Heart left ventricle (tissue), 16 donors: Measurements from ENCODE around the gene SUCLA2. TPM values are rescaled to one million over a fixed set of nuclear protein-coding genes. Genes with fewer than 3 reads are reported as not detected.

Experiments
- ATAC-seq, 4 donors: fragments of 200-7000 bp; cut with Tn5 transposase; one replicate each; pipeline ENCODE4 v1.9.1; 2020 to 2022; ENCODE audit warnings: moderate library complexity in 4 of 4, mild to moderate bottlenecking in 3 of 4, moderate number of reproducible peaks in 1 of 4
- DNase-seq, 5 donors: peaks; one replicate each; pipeline ENCODE4 v3.0.0-alpha.2; 2020
- H3K27ac ChIP-seq, 12 donors: fragments of 200-600 bp; sonication (generic) in 4 of 12; one replicate each; pipeline versions ENCODE4 v1.5.0 to v1.8.0; 2016 to 2022; ENCODE audit warnings: mild to moderate bottlenecking in 2 of 12
- H3K27me3 ChIP-seq, 9 donors: fragments of 200-600 bp; sonication (generic) in 2 of 9; one replicate each; pipeline versions ENCODE4 v1.5.1 to v1.8.0; 2016 to 2022; ENCODE audit warnings: mild to moderate bottlenecking in 3 of 9
- H3K36me3 ChIP-seq, 9 donors: fragments of 200-600 bp; sonication (generic) in 2 of 9; one replicate each; pipeline versions ENCODE4 v1.5.0 to v1.8.0; 2018 to 2022; ENCODE audit warnings: mild to moderate bottlenecking in 2 of 9
- H3K4me1 ChIP-seq, 12 donors: fragments of 200-600 bp; sonication (generic) in 4 of 12; one replicate each; pipeline versions ENCODE4 v1.5.0 to v1.8.0; 2016 to 2022; ENCODE audit warnings: mild to moderate bottlenecking in 3 of 12
- H3K4me3 ChIP-seq, 12 donors: fragments of 200-600 bp; sonication (generic) in 4 of 12; one replicate each; pipeline versions ENCODE4 v1.5.0 to v1.8.0; 2017 to 2022; ENCODE audit warnings: mild to moderate bottlenecking in 9 of 12, moderate library complexity in 4 of 12
- H3K9me3 ChIP-seq, 12 donors: fragments of 200-600 bp; sonication (generic) in 4 of 12; one replicate each; pipeline versions ENCODE4 v1.5.0 to v1.8.0; 2016 to 2022; ENCODE audit warnings: mild to moderate bottlenecking in 1 of 12
- CTCF ChIP-seq, 12 donors: fragments of 200-600 bp; sonication (generic) in 4 of 12; IDR thresholded peaks; one replicate each; pipeline versions ENCODE4 v1.5.0 to v1.8.0; 2018 to 2022; ENCODE audit warnings: antibody characterized with exemption in 12 of 12, mild to moderate bottlenecking in 5 of 12
- POLR2A ChIP-seq, 2 donors: fragments of 450-650 bp; IDR thresholded peaks; one replicate each; pipeline ENCODE4 v1.6.1; 2017; ENCODE audit warnings: antibody characterized with exemption in 2 of 2, mild to moderate bottlenecking in 2 of 2, moderate library complexity in 2 of 2
- WGBS, 4 donors: extraction: QIAGEN DNeasy Blood & Tissue Kit in 2 of 4; methylation state at CpG; one replicate each; pipeline versions ENCODE4 v1.1.5 to v1.1.7; 2013 to 2018; 5-methylcytosine and 5-hydroxymethylcytosine counted together
- intact Hi-C, 10 donors: fragments of 100-400 bp; cut with DNase I; formaldehyde crosslinking; loops; one replicate each; pipeline versions ENCODE4 v1.11.1 to v1.14.2; 2022
- polyA plus RNA-seq, 2 donors: library from polyadenylated mRNA; stranded (reverse); fragments of 200-250 nt; gene quantifications; one replicate each; pipeline ENCODE4 v1.2.3, GENCODE V29; 2013
- total RNA-seq, 9 donors: library from RNA; depleted of rRNA in 2 of 9; stranded (reverse); fragments of >200 nt in 2 of 9; fragmentation: NEBNext Ultra II Directional in 3 of 9; extraction: Animal tissue kit (Norgen Biotek cat#: 25700) in 3 of 9; gene quantifications; one replicate each; pipeline versions ENCODE4 v1.1.0 to v1.2.4, GENCODE V29; 2016 to 2023
- donor health status: ischemic (EF 13 %, LVEDD 7.1; RV severe dilation, severe dysfunction).
- donor health status: healthy with polysubstance abuse.
- donor health status: DM: no; HTN: yes; CAD: no.
- donor health status: DM: no; HTN: no; CAD: no.
- donor health status: ischemic (EF 25% LVEDD 6.9; RV normal size, moderate dysfunction).
- donor health status: ischemic (EF 25% LVEDD 5.7; RV mildly dilated, moderate dysfunction).
- donor health status: healthy.
- donor health status: DM: yes; HTN: yes; CAD: no.
- donor health status: ischemic (EF 35%, LVEDD 5.7; RV mildly dilated, moderate dysfunction).
- donor health status: nonischemic (EF 11% LVEDD 7.7; RV severe dilation, severe dysfunction).
- donor health status: DM: yes; HTN: yes; CAD: no.
- donor health status: PGD.
- donor health status: ischemic (EF 29% LVEDD 5.4; RV normal size, mild dysfunction).
- donor health status: nonischemic (EF 23%, LVEDD 6.1; RV moderate dilation, normal function).

Gene SUCLA2
- total and polyA plus RNA-seq, 11 donors = 36.5 to 166 (median 122) TPM

DNA sequence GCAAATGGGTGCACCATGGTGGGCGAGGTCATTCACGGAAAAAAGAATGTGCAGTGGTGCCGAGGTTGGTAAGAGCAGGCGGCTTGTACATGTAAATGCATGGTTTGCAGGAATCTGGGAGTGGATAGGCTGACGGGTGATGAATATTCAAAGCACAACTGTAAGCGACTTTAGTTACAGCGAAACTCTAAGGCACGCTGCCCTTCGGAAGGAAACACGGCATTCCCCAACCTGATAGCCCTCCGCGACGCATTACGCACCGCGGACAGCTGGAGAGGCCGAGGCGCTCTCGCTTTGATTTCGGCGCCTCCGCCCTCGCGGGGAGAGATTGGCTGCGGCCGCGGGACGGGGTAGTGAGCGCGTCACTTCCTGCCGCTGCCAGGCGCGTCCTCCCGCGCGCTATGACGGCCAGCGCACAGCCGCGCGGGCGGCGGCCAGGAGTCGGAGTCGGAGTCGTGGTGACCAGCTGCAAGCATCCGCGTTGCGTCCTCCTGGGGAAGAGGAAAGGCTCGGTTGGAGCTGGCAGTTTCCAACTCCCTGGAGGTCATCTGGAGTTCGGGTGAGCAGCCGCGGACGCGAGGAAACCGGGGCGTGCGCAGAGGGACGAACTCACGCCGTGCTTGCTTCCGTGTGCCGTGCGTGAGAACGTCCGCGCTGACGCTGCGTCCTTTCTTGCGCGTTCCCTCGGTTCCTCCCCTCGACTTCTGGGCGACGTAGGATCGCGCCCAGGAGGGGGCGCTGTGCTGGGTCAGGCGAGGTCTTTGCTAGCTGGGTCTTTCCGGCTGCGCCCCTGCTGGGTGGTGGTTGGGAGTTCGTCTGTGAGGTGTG lies 36.5 kb upstream of the SUCLA2 start, which contains the start of gene NUDT15:
Gene NUDT15 (plus strand): TSS at position 381 of the 828 bp plus-strand sequence. CDS start 21 bp downstream, at position 402.
- 0 to 1% (median 0%) methylated on average over 45 to 82 of the region's 82 CpGs for WGBS, 4 donors
- DNase-seq (peak; percentile 93 to 96 (median 94)), ATAC-seq (peak; percentile 97 to 99 (median 99))
- intact Hi-C loops = loop anchor here in 4 of 10 donors (2.0 to 10.0 kb wide), 8 partner anchors 35 to 940 kb away; partner anchors contain the start of genes FNDC3A (in 2 of the 4), MED4 (in 2 of the 4), ITM2B (in 1 of the 4) and SUCLA2 (in 1 of the 4)
- H3K4me3 ChIP-seq = peak within 1 kb of the TSS; percentile 43 to 85 (median 71)
- TF ChIP-seq POLR2A (IDR thresholded peaks at IDR 0.05) (peak; percentile 7 to 79), CTCF (IDR thresholded peaks at IDR 0.05) (peak; percentile 91 to 100 (median 96))
- peaks cover 0 to 31% (median 14%) of the 10 kb centered on the region in 9 donors for H3K36me3 ChIP-seq
- H3K27ac ChIP-seq = peak within 1 kb of the TSS; percentile 78 to 99 (median 96)
- H3K9me3 ChIP-seq = no peaks in the 10 kb centered on the region
- H3K4me1 ChIP-seq = peaks cover 2 to 22% (median 12%) of the 10 kb centered on the region in 12 donors
- no peaks in the 10 kb centered on the region for H3K27me3 ChIP-seq

DNA sequence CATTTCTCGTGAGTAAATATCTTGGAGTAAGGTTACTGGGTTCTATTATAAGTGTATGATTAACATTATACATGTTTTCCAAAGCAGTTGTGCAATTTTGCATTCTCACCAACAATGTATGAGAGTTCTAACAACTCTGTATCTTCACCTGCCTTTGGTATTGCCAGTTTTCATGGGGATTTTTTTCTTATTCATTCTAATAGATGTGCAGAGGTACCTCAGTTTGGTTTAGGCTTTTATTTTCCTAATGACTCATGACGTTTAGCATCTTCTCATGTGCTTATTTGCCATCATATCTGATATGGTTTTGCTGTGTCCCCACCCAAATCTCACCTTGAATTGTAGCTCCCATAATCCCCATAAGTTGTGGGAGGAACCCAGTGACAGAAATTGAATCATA lies 28.8 kb upstream of the SUCLA2 start:
- WGBS, 4 donors = 47 to 95% (median 80%) methylated on average over 2 of the region's 2 CpGs
- H3K27ac ChIP-seq = no peak overlapping the region
- H3K4me1 ChIP-seq = no peaks in the 10 kb centered on the region
- TF ChIP-seq CTCF (IDR thresholded peaks at IDR 0.05) (no peak), POLR2A (IDR thresholded peaks at IDR 0.05) (no peak)
- DNase-seq (no peak), ATAC-seq (no peak)
- peaks cover 0 to 13% (median under 1%) of the 10 kb centered on the region in 9 donors for H3K36me3 ChIP-seq
- no peaks in the 10 kb centered on the region for H3K27me3 ChIP-seq
- intact Hi-C loops = loop anchor here in 2 of 10 donors (10.0 kb wide), 2 partner anchors 735 to 945 kb away; partner anchors contain the start of gene FNDC3A (in 1 of the 2)
- peaks cover 0 to 9% (median 2%) of the 10 kb centered on the region in 12 donors for H3K9me3 ChIP-seq
- H3K4me3 ChIP-seq = no peak overlapping the region

- ATAC-seq = no peak
- intact Hi-C loops = no loop called here
- H3K9me3 ChIP-seq = peaks cover 0 to 11% (median 2%) of the 10 kb centered on the region in 12 donors
- no peaks in the 10 kb centered on the region for H3K4me1 ChIP-seq
- DNase-seq = no peak
- peaks cover 0 to 13% (median 0%) of the 10 kb centered on the region in 9 donors for H3K36me3 ChIP-seq
- no peak overlapping the region for H3K27ac ChIP-seq
- H3K27me3 ChIP-seq = no peaks in the 10 kb centered on the region
- H3K4me3 ChIP-seq = no peak overlapping the region
- no peak for TF ChIP-seq POLR2A (IDR thresholded peaks at IDR 0.05)
- TF ChIP-seq CTCF (IDR thresholded peaks at IDR 0.05) = no peak
Observed at GRCh38 chr13:48028066-48028465, 27.0 kb upstream of the SUCLA2 start.

- no peaks in the 10 kb centered on the region for H3K36me3 ChIP-seq
- no peak for DNase-seq
- intact Hi-C loops = no loop called here
- peaks cover 0 to 4% (median 0%) of the 10 kb centered on the region in 12 donors for H3K9me3 ChIP-seq
- TF ChIP-seq CTCF (IDR thresholded peaks at IDR 0.05) = no peak
- TF ChIP-seq POLR2A (IDR thresholded peaks at IDR 0.05) = no peak
- no peaks in the 10 kb centered on the region for H3K4me1 ChIP-seq
- no peak overlapping the region for H3K27ac ChIP-seq
- no peaks in the 10 kb centered on the region for H3K27me3 ChIP-seq
- 91 to 100% (median 99%) methylated on average over 1 of the region's 1 CpG for WGBS, 4 donors
- no peak for ATAC-seq
- no peak overlapping the region for H3K4me3 ChIP-seq
Observed at GRCh38 chr13:48019796-48020195, 18.7 kb upstream of the SUCLA2 start.
